HG03558 (cell line): ENCODE results near the gene TACC2.

Source experiments
- ATAC-seq: cut with Tn5 transposase; IDR thresholded peaks from one replicate; pipeline ENCODE4 v1.9.1; 2021; ENCODE audit warnings: moderate number of reproducible peaks; ENCODE audit not compliant: unreplicated experiment; ENCODE audit errors: extremely low read depth

TACC2 gene

DNA sequence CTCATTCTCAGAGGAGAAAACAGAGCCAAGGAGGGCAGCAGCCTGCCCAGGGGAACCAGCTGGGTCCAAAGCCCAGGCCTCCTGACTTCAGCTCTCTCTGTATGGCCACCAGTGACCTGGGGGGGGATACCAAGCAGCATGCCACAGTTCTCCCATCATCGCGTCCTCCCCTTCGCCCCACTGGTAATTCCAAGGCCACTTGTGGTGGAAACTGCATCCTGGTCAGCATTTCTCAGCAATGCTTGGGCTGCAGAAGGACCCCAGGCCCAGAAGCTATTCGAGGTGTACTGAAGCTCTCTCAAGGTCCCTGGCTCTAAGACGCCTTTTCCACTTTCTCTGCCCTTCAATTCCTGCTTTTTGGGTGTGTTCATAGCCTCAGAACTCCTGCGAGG is 309.2 kb downstream of the TACC2 start:
- ATAC-seq: no peak

DNA sequence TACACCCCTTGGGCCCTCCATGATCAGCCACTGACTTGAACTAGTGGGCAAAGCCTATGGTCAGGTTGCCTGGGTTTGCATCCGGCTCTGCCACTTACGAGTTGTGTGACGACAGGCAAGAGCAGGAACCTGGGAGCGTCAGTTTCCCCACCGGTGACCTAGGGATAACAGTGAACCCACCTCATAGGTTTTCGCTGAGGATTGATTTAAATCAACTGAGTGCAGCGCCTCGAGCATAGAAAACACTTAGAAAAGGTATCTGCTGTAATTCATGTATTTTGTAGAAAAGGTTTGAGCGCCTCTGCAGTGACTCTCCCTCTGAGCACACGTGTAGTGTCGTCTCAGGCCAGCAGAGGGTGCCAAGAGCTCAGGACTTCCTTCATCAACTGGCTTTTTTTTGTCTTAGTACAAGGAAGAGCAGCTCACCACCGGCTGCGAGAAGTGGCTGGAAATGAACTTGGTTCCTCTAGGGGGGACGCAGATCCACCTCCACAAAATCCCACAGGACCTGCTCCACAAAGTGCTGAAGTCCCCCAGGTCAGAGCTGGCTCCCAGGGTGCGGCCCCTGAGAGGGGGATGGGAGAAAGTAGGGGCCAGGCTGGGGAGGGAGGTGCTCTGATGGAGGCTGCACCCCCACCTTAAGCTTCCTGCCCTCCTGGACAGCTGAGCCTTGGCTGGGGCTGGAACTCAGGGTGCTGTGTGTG is 309.8 kb downstream of the TACC2 start:
- no peak for ATAC-seq

DNA sequence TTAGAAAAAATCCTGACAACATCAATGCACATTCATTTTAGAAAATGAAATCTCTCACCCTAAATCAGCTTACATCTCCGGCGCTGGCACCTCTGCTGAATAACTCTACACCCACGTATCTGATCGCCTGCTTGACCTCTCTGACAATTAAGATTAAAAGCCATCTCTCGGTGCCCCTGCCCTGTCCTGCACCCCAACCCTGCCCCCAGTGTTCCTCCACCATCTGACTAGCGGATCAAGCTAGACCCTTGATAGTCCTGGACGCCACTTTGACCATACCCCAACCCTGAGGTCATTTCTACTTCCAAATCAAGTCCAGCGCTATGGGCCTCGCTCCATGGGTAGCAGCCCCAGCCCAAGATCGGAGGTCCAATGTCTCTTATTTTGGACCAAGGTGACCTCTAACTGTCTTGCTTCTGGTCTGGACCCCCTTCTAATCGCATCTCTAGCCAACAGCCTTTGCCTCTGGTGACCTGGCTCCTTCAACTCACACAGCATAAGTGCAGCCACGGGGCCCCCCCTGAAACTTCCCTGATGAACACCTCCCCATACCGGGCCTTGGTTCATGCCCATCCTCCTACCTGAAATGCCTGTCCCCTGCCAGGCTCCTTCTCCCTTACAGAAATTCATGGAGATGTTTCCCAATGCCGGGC is 310.6 kb downstream of the TACC2 start:
- no peak for ATAC-seq

DNA sequence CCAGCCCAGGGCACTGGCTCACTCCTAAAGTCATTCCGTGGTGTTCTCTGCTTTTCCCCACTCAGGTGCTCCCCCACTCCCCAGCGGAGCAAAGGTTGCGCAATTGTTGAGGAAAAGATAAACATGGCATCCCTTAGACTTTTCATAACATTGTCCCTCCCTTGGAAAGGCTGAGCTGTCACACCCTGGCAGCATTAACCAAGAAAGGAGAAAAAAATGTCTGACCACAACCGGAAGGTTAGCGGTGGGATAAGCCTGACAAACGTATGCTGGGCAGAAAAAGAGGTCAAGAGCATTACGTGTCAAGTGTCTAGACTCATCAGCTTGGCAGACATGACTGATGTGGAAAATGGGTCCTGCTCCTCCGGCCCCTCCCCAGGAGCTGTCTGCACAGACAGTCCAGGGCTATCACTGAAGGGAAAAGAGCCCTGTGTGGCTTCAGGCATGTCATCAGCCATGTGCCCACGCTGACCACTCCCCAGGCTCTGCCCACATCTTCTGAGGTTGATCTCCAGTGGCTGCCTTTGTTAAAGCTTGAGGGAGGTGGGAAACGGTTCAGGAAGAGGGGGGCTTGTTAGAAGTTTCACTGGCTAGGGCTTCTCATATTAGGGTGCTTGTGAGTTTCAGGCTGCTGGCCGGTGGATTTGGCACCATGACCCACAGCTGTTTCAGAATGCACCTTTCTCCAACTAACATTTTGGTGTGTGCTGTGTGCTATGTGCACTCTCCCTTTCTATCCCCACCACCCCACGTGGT is 312.3 kb downstream of the TACC2 start:
- ATAC-seq: no peak

DNA sequence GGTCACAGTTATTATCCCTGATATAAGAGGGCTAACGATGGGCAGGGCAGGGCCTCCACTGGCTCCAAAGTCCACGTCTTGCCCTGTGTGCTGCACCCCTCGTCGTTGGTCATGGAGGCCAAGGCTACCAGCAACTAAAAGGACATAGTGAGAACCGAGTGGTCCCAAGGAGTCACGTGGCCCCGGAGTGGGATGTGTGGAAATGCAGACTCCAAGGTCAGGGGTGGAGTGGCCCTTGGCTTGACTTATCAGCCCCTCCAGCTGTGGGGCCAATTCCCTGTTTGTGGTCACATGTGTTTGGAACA is 312.8 kb downstream of the TACC2 start:
- no peak for ATAC-seq

DNA sequence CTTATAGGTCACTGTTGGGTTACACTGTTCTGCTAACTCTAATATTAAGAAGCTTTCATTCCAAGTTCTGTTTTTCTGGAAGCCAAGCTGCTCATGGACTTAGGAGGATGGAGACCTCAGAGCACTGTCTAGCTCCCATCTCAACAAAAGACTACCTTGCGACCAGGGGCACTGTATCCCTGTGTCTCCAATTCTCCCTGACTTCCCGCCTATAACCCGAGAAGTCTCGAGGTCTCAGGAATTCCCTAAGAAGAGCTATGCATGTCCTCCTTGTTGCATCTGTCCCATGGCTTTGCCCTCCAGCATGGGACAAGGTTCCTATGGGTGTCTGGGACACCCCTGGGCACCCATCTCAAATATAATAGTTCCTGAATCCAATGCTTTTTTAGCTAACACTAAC is 313.4 kb downstream of the TACC2 start:
- no peak for ATAC-seq

DNA sequence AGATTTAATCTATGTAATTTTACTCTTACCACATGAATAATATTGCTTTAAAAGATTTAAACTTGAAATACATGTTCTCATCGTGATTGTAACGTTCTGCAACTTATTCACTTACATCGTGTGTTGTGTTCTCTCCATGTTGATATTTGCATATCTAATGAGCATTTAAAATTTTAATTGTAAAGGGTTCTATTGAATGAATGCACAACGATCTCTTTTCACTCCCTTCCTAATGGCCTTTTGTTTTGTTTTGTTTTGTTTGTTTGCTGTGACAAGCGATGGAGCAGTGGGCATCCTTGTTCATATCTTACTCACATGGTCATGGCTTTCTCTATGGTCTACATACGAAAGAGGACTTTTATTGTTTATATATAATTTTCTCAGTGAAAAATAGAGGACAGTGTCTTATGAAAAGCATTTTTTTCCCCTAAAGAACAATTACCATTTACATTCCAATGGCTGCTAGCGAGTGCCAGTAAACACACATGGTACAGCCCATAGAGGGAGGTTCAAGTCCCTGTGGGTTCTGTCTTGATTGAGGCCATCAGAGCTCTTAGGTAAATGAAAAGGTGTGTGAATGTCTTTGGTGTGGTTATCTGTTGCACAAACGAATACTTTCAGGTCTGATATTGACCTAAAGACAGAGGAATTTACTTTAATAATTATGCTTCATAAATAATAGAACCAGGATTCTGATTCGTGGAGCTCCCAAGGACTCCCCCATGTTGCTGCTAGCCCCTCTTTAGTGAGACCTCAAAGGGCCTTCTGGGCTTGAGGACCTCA is 314.5 kb downstream of the TACC2 start:
- ATAC-seq: no peak
